OCI-LY3 (cell line): Measurements from ENCODE around the gene VCP.

Experiments used
- H2AFZ ChIP-seq: fragments of 200-600, 300-600 bp; shearing (Covaris generic); 2 replicates; pipeline ENCODE4 v1.6.0; 2014; ENCODE audit warnings: antibody characterized with exemption, low read depth, low read length
- H3K27ac ChIP-seq: fragments of 200-600, 300-600 bp; sonication (generic); 2 replicates; pipeline ENCODE4 v1.5.1; 2014; ENCODE audit warnings: mild to moderate bottlenecking, low read length, moderate library complexity, mixed read lengths
- H3K27me3 ChIP-seq: fragments of 200-600, 300-600 bp; sonication (generic); 2 replicates; pipeline ENCODE4 v1.6.1; 2014; ENCODE audit warnings: low read depth, low read length, mixed read lengths
- H3K36me3 ChIP-seq: fragments of 200-600, 300-600 bp; sonication (generic); replicated peaks from 2 replicates; pipeline ENCODE3; 2014; ENCODE audit warnings: low read depth, low read length, mixed read lengths
- H3K4me1 ChIP-seq: fragments of 300-600, 200-600 bp; sonication (generic); 2 replicates; pipeline ENCODE4 v1.6.1; 2014; ENCODE audit warnings: low read length, mixed read lengths
- H3K4me2 ChIP-seq: fragments of 200-600, 300-600 bp; sonication (generic); 2 replicates; pipeline ENCODE4 v1.6.1; 2014; ENCODE audit warnings: low read length, mixed read lengths
- H3K4me3 ChIP-seq: fragments of 300-600, 200-600 bp; sonication (generic); 2 replicates; pipeline ENCODE4 v1.5.1; 2014; ENCODE audit warnings: antibody characterized with exemption, mild to moderate bottlenecking, low read length, moderate library complexity
- H3K79me2 ChIP-seq: fragments of 300-600, 200-600 bp; shearing (Covaris generic); 2 replicates; pipeline ENCODE4 v1.6.1; 2014; ENCODE audit warnings: mild to moderate bottlenecking, low read length, mixed read lengths
- H3K9ac ChIP-seq: fragments of 300-600, 200-600 bp; shearing (Covaris generic); 2 replicates; pipeline ENCODE4 v1.6.0; 2014; ENCODE audit warnings: mild to moderate bottlenecking, low read length, moderate library complexity
- H3K9me3 ChIP-seq: fragments of 200-600, 300-600 bp; shearing (Covaris generic); 2 replicates; pipeline ENCODE4 v1.6.1; 2014; ENCODE audit warnings: low read length, mixed read lengths; ENCODE audit not compliant: insufficient read depth
- H4K20me1 ChIP-seq: fragments of 200-600, 300-600 bp; sonication (generic); 2 replicates; pipeline ENCODE4 v1.6.1; 2016; ENCODE audit warnings: low read length, mixed read lengths; ENCODE audit not compliant: insufficient read depth
- EZH2phosphoT487 ChIP-seq: fragments of 200-600 bp; shearing (Covaris generic); IDR thresholded peaks from 2 replicates; pipeline ENCODE4 v1.6.1; 2018; ENCODE audit warnings: antibody characterized with exemption, mixed run types, low read depth
- TF ChIP-seq, protein P1 (sequence below): fragments of 200-600, 300-600 bp; sonication (generic); IDR thresholded peaks from 2 replicates; pipeline ENCODE4 v1.5.1; 2014; ENCODE audit warnings: antibody characterized with exemption, low read length, low read depth

The VCP gene

GRCh38 chr9:35096035-35096849 lies 23.8 kb upstream of the VCP start, which contains the start of gene PIGO:
Gene PIGO (minus strand): TSS chr9:35096591. CDS start chr9:35095565, 1,026 bp downstream.
- Histone ChIP-seq H3K27me3 (no peaks in the 10 kb centered on the region), H3K9ac (peak within 1 kb of the TSS; percentile 99), H3K4me1 (peaks cover 7% of the 10 kb centered on the region), H3K9me3 (no peaks in the 10 kb centered on the region), H3K36me3 (peaks cover 31% of the 10 kb centered on the region), H3K4me3 (peak within 1 kb of the TSS; percentile 93), H3K27ac (peak within 1 kb of the TSS; percentile 92), H3K4me2 (peak within 1 kb of the TSS; percentile 94), H3K79me2 (peaks cover 14% of the 10 kb centered on the region), H2AFZ (peak within 1 kb of the TSS; percentile 90; the same call in 1 of the 2 replicates), H4K20me1 (no peaks in the 10 kb centered on the region)
- no peak for TF ChIP-seq EZH2phosphoT487
- TF ChIP-seq, protein P1, sequence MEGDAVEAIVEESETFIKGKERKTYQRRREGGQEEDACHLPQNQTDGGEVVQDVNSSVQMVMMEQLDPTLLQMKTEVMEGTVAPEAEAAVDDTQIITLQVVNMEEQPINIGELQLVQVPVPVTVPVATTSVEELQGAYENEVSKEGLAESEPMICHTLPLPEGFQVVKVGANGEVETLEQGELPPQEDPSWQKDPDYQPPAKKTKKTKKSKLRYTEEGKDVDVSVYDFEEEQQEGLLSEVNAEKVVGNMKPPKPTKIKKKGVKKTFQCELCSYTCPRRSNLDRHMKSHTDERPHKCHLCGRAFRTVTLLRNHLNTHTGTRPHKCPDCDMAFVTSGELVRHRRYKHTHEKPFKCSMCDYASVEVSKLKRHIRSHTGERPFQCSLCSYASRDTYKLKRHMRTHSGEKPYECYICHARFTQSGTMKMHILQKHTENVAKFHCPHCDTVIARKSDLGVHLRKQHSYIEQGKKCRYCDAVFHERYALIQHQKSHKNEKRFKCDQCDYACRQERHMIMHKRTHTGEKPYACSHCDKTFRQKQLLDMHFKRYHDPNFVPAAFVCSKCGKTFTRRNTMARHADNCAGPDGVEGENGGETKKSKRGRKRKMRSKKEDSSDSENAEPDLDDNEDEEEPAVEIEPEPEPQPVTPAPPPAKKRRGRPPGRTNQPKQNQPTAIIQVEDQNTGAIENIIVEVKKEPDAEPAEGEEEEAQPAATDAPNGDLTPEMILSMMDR: peak; percentile 57

GRCh38 chr9:35091536-35091935 lies 19.1 kb upstream of the VCP start:
- peaks cover 13% of the 10 kb centered on the region for H3K79me2 ChIP-seq
- H3K4me1 ChIP-seq: peaks cover 7% of the 10 kb centered on the region
- no peaks in the 10 kb centered on the region for H4K20me1 ChIP-seq
- peaks cover 37% of the 10 kb centered on the region for H3K36me3 ChIP-seq
- H3K27me3 ChIP-seq: no peaks in the 10 kb centered on the region
- H2AFZ ChIP-seq: no peak overlapping the region
- TF ChIP-seq, protein P1: no peak
- TF ChIP-seq EZH2phosphoT487: no peak
- no peak overlapping the region for H3K4me2 ChIP-seq
- H3K4me3 ChIP-seq: no peak overlapping the region
- no peak overlapping the region for H3K9ac ChIP-seq
- no peak overlapping the region for H3K27ac ChIP-seq
- H3K9me3 ChIP-seq: no peaks in the 10 kb centered on the region

GRCh38 chr9:35089434-35089833 lies 17.0 kb upstream of the VCP start:
- peaks cover 40% of the 10 kb centered on the region for H3K36me3 ChIP-seq
- H3K79me2 ChIP-seq: no peaks in the 10 kb centered on the region

GRCh38 chr9:35085078-35085477 lies 12.7 kb upstream of the VCP start:
- Histone ChIP-seq H3K4me3 (no peak overlapping the region), H3K36me3 (peaks cover 21% of the 10 kb centered on the region), H4K20me1 (no peaks in the 10 kb centered on the region), H2AFZ (no peak overlapping the region), H3K4me2 (no peak overlapping the region), H3K27me3 (no peaks in the 10 kb centered on the region), H3K9me3 (no peaks in the 10 kb centered on the region), H3K79me2 (no peaks in the 10 kb centered on the region), H3K4me1 (no peaks in the 10 kb centered on the region), H3K9ac (no peak overlapping the region), H3K27ac (no peak overlapping the region)
- TF ChIP-seq, protein P1: no peak
- TF ChIP-seq EZH2phosphoT487: no peak

More at GRCh38 chr9:35089434-35089833, 17.0 kb upstream of the VCP start:
- H4K20me1 ChIP-seq: no peaks in the 10 kb centered on the region
- H3K9me3 ChIP-seq: no peaks in the 10 kb centered on the region
- H3K27ac ChIP-seq: no peak overlapping the region
- H3K9ac ChIP-seq: no peak overlapping the region
- TF ChIP-seq, protein P1: no peak
- no peak for TF ChIP-seq EZH2phosphoT487
- H3K4me3 ChIP-seq: no peak overlapping the region
- no peak overlapping the region for H3K4me2 ChIP-seq
- no peaks in the 10 kb centered on the region for H3K27me3 ChIP-seq
- no peaks in the 10 kb centered on the region for H3K4me1 ChIP-seq
- H2AFZ ChIP-seq: no peak overlapping the region
